ENCODE measurements around the gene ZBTB46.

The ZBTB46 gene

GRCh38 chr20:63703471-63703975, 127.5 kb downstream of the ZBTB46 start:
- no peak for TF ChIP-seq EZH2phosphoT487 (IDR thresholded peaks at IDR 0.05; ENCODE audit: borderline replicate concordance)
- TF ChIP-seq CTCF (conservative IDR thresholded peaks at IDR 0.05; ENCODE audit: low read length) = no peak
- Histone ChIP-seq H3K9me2 (replicated peaks; ENCODE audit: low read depth, low read length) (no peaks in the 10 kb centered on the region), H3K27me3 (ENCODE audit: insufficient read depth, low read length, poor library complexity, severe bottlenecking) (peaks cover 4% of the 10 kb centered on the region), H3K4me2 (ENCODE audit: low read depth, low read length, poor library complexity, severe bottlenecking) (no peak overlapping the region), H2AFZ (ENCODE audit: low read length) (no peak overlapping the region), H3K4me3 (ENCODE audit: low read length, poor library complexity, severe bottlenecking) (no peak overlapping the region), H3F3A (ENCODE audit: low read depth) (no peaks in the 10 kb centered on the region), H3K9ac (ENCODE audit: low read depth, low read length, poor library complexity, severe bottlenecking) (no peak overlapping the region), H4K20me1 (ENCODE audit: insufficient read depth, low read length, poor library complexity, severe bottlenecking) (peaks cover 25% of the 10 kb centered on the region), H3K9me3 (ENCODE audit: insufficient read depth, low read depth, low read length) (no peaks in the 10 kb centered on the region), H3K79me2 (ENCODE audit: insufficient read depth, low read length) (peaks cover 44% of the 10 kb centered on the region), H3K36me3 (ENCODE audit: insufficient read depth, low read length) (peaks cover 13% of the 10 kb centered on the region; the same call in 1 of the 2 replicates), H3K4me1 (ENCODE audit: insufficient read depth, low read length, poor library complexity, severe bottlenecking) (peaks cover 10% of the 10 kb centered on the region)

- Histone ChIP-seq H3K9ac (ENCODE audit: low read depth, low read length, poor library complexity, severe bottlenecking) (no peak overlapping the region), H3K4me1 (ENCODE audit: insufficient read depth, low read length, poor library complexity, severe bottlenecking) (peaks cover 10% of the 10 kb centered on the region), H2AFZ (ENCODE audit: low read length) (no peak overlapping the region)
Measured at GRCh38 chr20:63702751-63703470, 128.2 kb downstream of the ZBTB46 start.

GRCh38 chr20:63702036-63702665, 128.9 kb downstream of the ZBTB46 start:
- H3K4me2 ChIP-seq (ENCODE audit: low read depth, low read length, poor library complexity, severe bottlenecking) = no peak overlapping the region
- no peaks in the 10 kb centered on the region for H3K9me3 ChIP-seq (ENCODE audit: insufficient read depth, low read depth, low read length)
- TF ChIP-seq EZH2phosphoT487 (IDR thresholded peaks at IDR 0.05; ENCODE audit: borderline replicate concordance) = no peak
- no peak for TF ChIP-seq CTCF (conservative IDR thresholded peaks at IDR 0.05; ENCODE audit: low read length)
- no peaks in the 10 kb centered on the region for H3F3A ChIP-seq (ENCODE audit: low read depth)
- peaks cover under 1% of the 10 kb centered on the region for H3K27me3 ChIP-seq (ENCODE audit: insufficient read depth, low read length, poor library complexity, severe bottlenecking)
- peaks cover 10% of the 10 kb centered on the region for H3K4me1 ChIP-seq (ENCODE audit: insufficient read depth, low read length, poor library complexity, severe bottlenecking)
- no peak overlapping the region for H3K9ac ChIP-seq (ENCODE audit: low read depth, low read length, poor library complexity, severe bottlenecking)
- no peak overlapping the region for H3K4me3 ChIP-seq (ENCODE audit: low read length, poor library complexity, severe bottlenecking)
- peaks cover 31% of the 10 kb centered on the region for H3K79me2 ChIP-seq (ENCODE audit: insufficient read depth, low read length)
- H3K36me3 ChIP-seq (ENCODE audit: insufficient read depth, low read length) = peaks cover 13% of the 10 kb centered on the region; the same call in 1 of the 2 replicates
- H2AFZ ChIP-seq (ENCODE audit: low read length) = no peak overlapping the region
- H3K9me2 ChIP-seq (replicated peaks; ENCODE audit: low read depth, low read length) = no peaks in the 10 kb centered on the region
- peaks cover 18% of the 10 kb centered on the region for H4K20me1 ChIP-seq (ENCODE audit: insufficient read depth, low read length, poor library complexity, severe bottlenecking)

More at GRCh38 chr20:63702751-63703470, 128.2 kb downstream of the ZBTB46 start:
- no peaks in the 10 kb centered on the region for H3F3A ChIP-seq (ENCODE audit: low read depth)
- H3K9me2 ChIP-seq (replicated peaks; ENCODE audit: low read depth, low read length) = no peaks in the 10 kb centered on the region
- peaks cover 23% of the 10 kb centered on the region for H4K20me1 ChIP-seq (ENCODE audit: insufficient read depth, low read length, poor library complexity, severe bottlenecking)
- H3K9me3 ChIP-seq (ENCODE audit: insufficient read depth, low read depth, low read length) = no peaks in the 10 kb centered on the region
- peaks cover 37% of the 10 kb centered on the region for H3K79me2 ChIP-seq (ENCODE audit: insufficient read depth, low read length)
- H3K4me2 ChIP-seq (ENCODE audit: low read depth, low read length, poor library complexity, severe bottlenecking) = no peak overlapping the region
- no peak overlapping the region for H3K4me3 ChIP-seq (ENCODE audit: low read length, poor library complexity, severe bottlenecking)
- peaks cover 4% of the 10 kb centered on the region for H3K27me3 ChIP-seq (ENCODE audit: insufficient read depth, low read length, poor library complexity, severe bottlenecking)
- TF ChIP-seq CTCF (conservative IDR thresholded peaks at IDR 0.05; ENCODE audit: low read length) (no peak), EZH2phosphoT487 (IDR thresholded peaks at IDR 0.05; ENCODE audit: borderline replicate concordance) (no peak)
- peaks cover 13% of the 10 kb centered on the region; the same call in 1 of the 2 replicates for H3K36me3 ChIP-seq (ENCODE audit: insufficient read depth, low read length)
